Lung (tissue), 12 donors: ENCODE data around the gene CHD1L. TPM values are rescaled to one million over a fixed set of nuclear protein-coding genes. Genes with fewer than 3 reads are reported as not detected.

Source experiments
- ATAC-seq: fragments of 200-7000 bp; cut with Tn5 transposase; one replicate; pipeline ENCODE4 v1.9.1; 2020; ENCODE audit warnings: moderate number of reproducible peaks; ENCODE audit not compliant: insufficient read depth, low FRiP score
- DNase-seq, 3 donors: peaks; one replicate each; pipeline ENCODE4 v3.0.0-alpha.2; 2013 to 2017
- H3K27ac ChIP-seq, 2 donors: one replicate each; pipeline ENCODE4 v1.5.1; 2013; ENCODE audit warnings: mild to moderate bottlenecking in 2 of 2, moderate library complexity in 2 of 2, control low read depth in 1 of 2, inconsistent platforms in 1 of 2, low read depth in 1 of 2, low read length in 1 of 2
- H3K27me3 ChIP-seq, 3 donors: one replicate each; pipeline ENCODE4 v1.5.1; 2013; ENCODE audit warnings: low read length in 2 of 3; ENCODE audit not compliant: control insufficient read depth in 3 of 3, insufficient read depth in 3 of 3
- H3K36me3 ChIP-seq, 4 donors: one replicate each; pipeline ENCODE4 v1.5.1; 2013; ENCODE audit warnings: low read length in 4 of 4, mild to moderate bottlenecking in 1 of 4, moderate library complexity in 1 of 4; ENCODE audit not compliant: control insufficient read depth in 4 of 4, insufficient read depth in 4 of 4
- H3K4me1 ChIP-seq, 5 donors: one replicate each; pipeline ENCODE4 v1.5.1; 2013; ENCODE audit warnings: low read length in 5 of 5, mild to moderate bottlenecking in 2 of 5, moderate library complexity in 1 of 5; ENCODE audit not compliant: control insufficient read depth in 5 of 5, insufficient read depth in 5 of 5
- H3K4me3 ChIP-seq: one replicate; pipeline ENCODE4 v1.5.1; 2013; ENCODE audit warnings: mild to moderate bottlenecking, control low read depth, moderate library complexity
- H3K9ac ChIP-seq, 2 donors: one replicate each; pipeline ENCODE4 v1.5.1; 2013; ENCODE audit warnings: low read length in 2 of 2, control low read depth in 1 of 2; ENCODE audit not compliant: insufficient read depth in 1 of 2
- H3K9me3 ChIP-seq, 4 donors: one replicate each; pipeline ENCODE4 v1.5.1; 2013; ENCODE audit warnings: low read length in 3 of 4, mild to moderate bottlenecking in 1 of 4, moderate library complexity in 1 of 4; ENCODE audit not compliant: control insufficient read depth in 4 of 4, insufficient read depth in 3 of 4
- WGBS, 2 donors: extraction: QIAGEN DNeasy Blood & Tissue Kit; methylation state at CpG; one replicate each; pipeline ENCODE4 v1.1.7; 2013; 5-methylcytosine and 5-hydroxymethylcytosine counted together
- polyA plus RNA-seq, 2 donors: library from polyadenylated mRNA; stranded (reverse); fragments of 200-250 nt; gene quantifications; one replicate each; pipeline ENCODE4 v1.2.1, GENCODE V29; 2013
- total RNA-seq, 2 donors: library from RNA; depleted of rRNA in 1 of 2; stranded (reverse); fragments of >200 nt in 1 of 2; gene quantifications; one replicate each; pipeline ENCODE4 v1.2.1, GENCODE V29; 2014 to 2021
- TF ChIP-seq, protein P1 (sequence below): IDR thresholded peaks from 2 replicates; pipeline ENCODE4 v1.5.1; 2012; ENCODE audit warnings: mild to moderate bottlenecking; ENCODE audit errors: control extremely low read depth, extremely low read depth
- donor health status: control.
- donor health status: control.
- donor health status: Bipolar disorder and iron deficiency.
- donor health status: healthy.
- donor health status: DM: yes; HTN: yes; CAD: no.

Gene CHD1L
- total and polyA plus RNA-seq, 4 donors = 15.3 to 38.9 (median 22.4) TPM

GRCh38 chr1:147264158-147264768, 21.8 kb downstream of the CHD1L start:
- Histone ChIP-seq H3K27me3 (no peaks in the 10 kb centered on the region), H3K36me3 (peaks cover 13 to 46% (median 32%) of the 10 kb centered on the region in 4 donors), H3K4me1 (no peaks in the 10 kb centered on the region), H3K9me3 (no peaks in the 10 kb centered on the region), H3K4me3 (no peak overlapping the region), H3K9ac (no peak overlapping the region), H3K27ac (no peak overlapping the region)
- 73 to 86% methylated on average over 3 of the region's 3 CpGs for WGBS, 2 donors
- TF ChIP-seq, protein P1, sequence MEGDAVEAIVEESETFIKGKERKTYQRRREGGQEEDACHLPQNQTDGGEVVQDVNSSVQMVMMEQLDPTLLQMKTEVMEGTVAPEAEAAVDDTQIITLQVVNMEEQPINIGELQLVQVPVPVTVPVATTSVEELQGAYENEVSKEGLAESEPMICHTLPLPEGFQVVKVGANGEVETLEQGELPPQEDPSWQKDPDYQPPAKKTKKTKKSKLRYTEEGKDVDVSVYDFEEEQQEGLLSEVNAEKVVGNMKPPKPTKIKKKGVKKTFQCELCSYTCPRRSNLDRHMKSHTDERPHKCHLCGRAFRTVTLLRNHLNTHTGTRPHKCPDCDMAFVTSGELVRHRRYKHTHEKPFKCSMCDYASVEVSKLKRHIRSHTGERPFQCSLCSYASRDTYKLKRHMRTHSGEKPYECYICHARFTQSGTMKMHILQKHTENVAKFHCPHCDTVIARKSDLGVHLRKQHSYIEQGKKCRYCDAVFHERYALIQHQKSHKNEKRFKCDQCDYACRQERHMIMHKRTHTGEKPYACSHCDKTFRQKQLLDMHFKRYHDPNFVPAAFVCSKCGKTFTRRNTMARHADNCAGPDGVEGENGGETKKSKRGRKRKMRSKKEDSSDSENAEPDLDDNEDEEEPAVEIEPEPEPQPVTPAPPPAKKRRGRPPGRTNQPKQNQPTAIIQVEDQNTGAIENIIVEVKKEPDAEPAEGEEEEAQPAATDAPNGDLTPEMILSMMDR = no peak
- ATAC-seq (no peak), DNase-seq (no peak)

GRCh38 chr1:147266381-147266780, 23.9 kb downstream of the CHD1L start:
- no peak for DNase-seq
- no peaks in the 10 kb centered on the region for H3K9me3 ChIP-seq
- no peak overlapping the region for H3K4me3 ChIP-seq
- WGBS, 2 donors = 93 to 98% methylated on average over 5 of the region's 5 CpGs
- H3K27me3 ChIP-seq = no peaks in the 10 kb centered on the region
- no peak for ATAC-seq
- no peak overlapping the region for H3K9ac ChIP-seq
- peaks cover 16 to 46% (median 26%) of the 10 kb centered on the region in 4 donors for H3K36me3 ChIP-seq
- no peaks in the 10 kb centered on the region for H3K4me1 ChIP-seq
- no peak overlapping the region for H3K27ac ChIP-seq
- TF ChIP-seq, protein P1 = no peak

DNA sequence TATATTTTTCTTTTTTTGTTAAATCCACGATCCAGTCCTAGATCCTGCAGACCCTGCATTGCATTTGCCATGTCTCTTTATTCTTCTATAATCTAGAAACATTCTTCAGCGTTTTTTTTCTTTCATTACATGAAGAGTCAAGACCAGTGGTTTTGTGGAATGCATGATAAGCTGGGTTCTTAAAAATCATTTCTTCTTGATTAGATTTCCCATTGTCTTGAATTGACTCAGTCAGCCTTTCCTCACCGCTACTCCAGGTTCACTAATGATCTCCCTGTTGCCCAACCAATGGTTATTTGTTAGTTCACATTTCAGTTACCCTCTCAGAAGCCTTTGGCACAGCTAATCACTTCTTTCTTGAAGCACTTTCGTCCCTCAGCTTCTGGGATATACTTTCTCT, 25.2 kb downstream of the CHD1L start:
- no peaks in the 10 kb centered on the region for H3K4me1 ChIP-seq
- H3K9me3 ChIP-seq = no peaks in the 10 kb centered on the region
- peaks cover 16 to 47% (median 25%) of the 10 kb centered on the region in 4 donors for H3K36me3 ChIP-seq
- no peak overlapping the region for H3K27ac ChIP-seq
- TF ChIP-seq, protein P1 = no peak
- 94 to 96% methylated on average over 4 of the region's 4 CpGs for WGBS, 2 donors
- DNase-seq (no peak), ATAC-seq (no peak)
- H3K9ac ChIP-seq = no peak overlapping the region
- no peak overlapping the region for H3K4me3 ChIP-seq
- H3K27me3 ChIP-seq = no peaks in the 10 kb centered on the region

DNA sequence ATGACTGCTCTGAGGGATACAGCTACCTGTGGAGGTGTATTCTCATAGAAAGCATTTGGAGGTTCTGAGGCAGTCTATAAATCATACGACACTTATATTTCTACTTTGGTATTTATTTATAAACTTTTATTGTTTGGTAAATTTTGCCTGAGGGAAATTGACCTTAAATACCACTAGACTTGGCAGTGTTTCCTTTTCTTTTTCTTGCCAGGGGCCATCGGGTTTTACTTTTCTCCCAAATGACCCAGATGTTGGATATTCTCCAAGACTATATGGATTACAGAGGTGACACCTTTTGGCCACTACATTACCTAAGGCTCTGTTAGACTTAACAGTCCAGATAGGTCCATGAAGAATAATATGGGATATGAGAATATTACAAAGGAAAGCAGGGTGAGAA, 28.2 kb downstream of the CHD1L start:
- no peak overlapping the region for H3K27ac ChIP-seq
- WGBS, 2 donors = 73 to 80% methylated on average over 2 of the region's 2 CpGs
- TF ChIP-seq, protein P1 = no peak
- H3K4me1 ChIP-seq = peaks cover 0 to 2% (median 0%) of the 10 kb centered on the region in 5 donors
- DNase-seq = no peak
- no peak overlapping the region for H3K4me3 ChIP-seq
- H3K36me3 ChIP-seq = peaks cover 22 to 41% (median 29%) of the 10 kb centered on the region in 4 donors
- H3K9ac ChIP-seq = no peak overlapping the region
- no peak for ATAC-seq
- no peaks in the 10 kb centered on the region for H3K27me3 ChIP-seq
- H3K9me3 ChIP-seq = no peaks in the 10 kb centered on the region
